ENCODE data around the gene HAND2.

Gene HAND2

GRCh38 chr4:173521467-173522159 is 8.4 kb downstream of the HAND2 start:
- in situ Hi-C loops (cut with HindIII; ENCODE audit: low sequenced_read_pairs) = no loop called here

- in situ Hi-C loops (cut with HindIII; ENCODE audit: low sequenced_read_pairs) = no loop called here
These were observed 9.0 kb downstream of the HAND2 start for GRCh38 chr4:173520921-173521466.

GRCh38 chr4:173519111-173520101 is 10.6 kb downstream of the HAND2 start:
- in situ Hi-C loops (cut with HindIII; ENCODE audit: low sequenced_read_pairs) = no loop called here

GRCh38 chr4:173518425-173519102 is 11.5 kb downstream of the HAND2 start:
- in situ Hi-C loops (cut with HindIII; ENCODE audit: low sequenced_read_pairs) = no loop called here

GRCh38 chr4:173517781-173518424 is 12.1 kb downstream of the HAND2 start:
- in situ Hi-C loops (cut with HindIII; ENCODE audit: low sequenced_read_pairs) = no loop called here

- in situ Hi-C loops (cut with HindIII; ENCODE audit: low sequenced_read_pairs) = no loop called here
These were observed 13.2 kb downstream of the HAND2 start for GRCh38 chr4:173516621-173517524.

- in situ Hi-C loops (cut with HindIII; ENCODE audit: low sequenced_read_pairs) = no loop called here
These were observed 14.6 kb downstream of the HAND2 start for GRCh38 chr4:173515458-173515857.

- in situ Hi-C loops (cut with HindIII; ENCODE audit: low sequenced_read_pairs) = no loop called here
These were observed 15.3 kb downstream of the HAND2 start for GRCh38 chr4:173514641-173515217.

GRCh38 chr4:173513651-173514050 is 16.4 kb downstream of the HAND2 start:
- in situ Hi-C loops (cut with HindIII; ENCODE audit: low sequenced_read_pairs) = no loop called here

GRCh38 chr4:173511787-173512361 is 18.2 kb downstream of the HAND2 start:
- in situ Hi-C loops (cut with HindIII; ENCODE audit: low sequenced_read_pairs) = no loop called here

GRCh38 chr4:173509036-173510001 is 20.7 kb downstream of the HAND2 start:
- in situ Hi-C loops (cut with HindIII; ENCODE audit: low sequenced_read_pairs) = no loop called here

GRCh38 chr4:173508386-173509035 is 21.5 kb downstream of the HAND2 start:
- in situ Hi-C loops (cut with HindIII; ENCODE audit: low sequenced_read_pairs) = no loop called here

- in situ Hi-C loops (cut with HindIII; ENCODE audit: low sequenced_read_pairs) = no loop called here
These were observed 22.3 kb downstream of the HAND2 start for GRCh38 chr4:173507471-173508385.

GRCh38 chr4:173506597-173507211 is 23.3 kb downstream of the HAND2 start:
- in situ Hi-C loops (cut with HindIII; ENCODE audit: low sequenced_read_pairs) = no loop called here

- in situ Hi-C loops (cut with HindIII; ENCODE audit: low sequenced_read_pairs) = no loop called here
These were observed 24.0 kb downstream of the HAND2 start for GRCh38 chr4:173505924-173506518.

Measured in DLD1 (cell line).